Measurements from ENCODE around the gene IGDCC3.

Gene IGDCC3

DNA sequence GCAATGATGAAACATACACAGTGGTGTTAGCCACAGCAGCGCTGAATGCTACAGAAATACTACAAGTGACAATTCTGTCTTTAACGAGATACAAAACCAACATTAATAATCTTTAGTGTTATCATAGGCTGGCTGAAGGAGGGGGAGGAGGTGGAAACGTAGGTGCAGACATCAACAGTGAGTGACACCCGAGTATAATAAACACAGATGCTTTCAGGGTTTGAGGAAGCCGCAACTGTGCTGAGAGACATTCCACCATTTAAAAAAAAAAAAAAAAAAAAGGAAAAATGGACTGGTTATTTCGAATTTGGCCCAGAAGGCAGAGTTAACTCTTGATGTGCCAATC lies 4.3 kb upstream of the IGDCC3 start:
- H3K4me2 ChIP-seq (ENCODE audit: insufficient read depth, low read length), result no peak overlapping the region
- peaks cover 15% of the 10 kb centered on the region for H3K4me1 ChIP-seq (ENCODE audit: insufficient read depth, low read length)
- TF ChIP-seq, protein P1, sequence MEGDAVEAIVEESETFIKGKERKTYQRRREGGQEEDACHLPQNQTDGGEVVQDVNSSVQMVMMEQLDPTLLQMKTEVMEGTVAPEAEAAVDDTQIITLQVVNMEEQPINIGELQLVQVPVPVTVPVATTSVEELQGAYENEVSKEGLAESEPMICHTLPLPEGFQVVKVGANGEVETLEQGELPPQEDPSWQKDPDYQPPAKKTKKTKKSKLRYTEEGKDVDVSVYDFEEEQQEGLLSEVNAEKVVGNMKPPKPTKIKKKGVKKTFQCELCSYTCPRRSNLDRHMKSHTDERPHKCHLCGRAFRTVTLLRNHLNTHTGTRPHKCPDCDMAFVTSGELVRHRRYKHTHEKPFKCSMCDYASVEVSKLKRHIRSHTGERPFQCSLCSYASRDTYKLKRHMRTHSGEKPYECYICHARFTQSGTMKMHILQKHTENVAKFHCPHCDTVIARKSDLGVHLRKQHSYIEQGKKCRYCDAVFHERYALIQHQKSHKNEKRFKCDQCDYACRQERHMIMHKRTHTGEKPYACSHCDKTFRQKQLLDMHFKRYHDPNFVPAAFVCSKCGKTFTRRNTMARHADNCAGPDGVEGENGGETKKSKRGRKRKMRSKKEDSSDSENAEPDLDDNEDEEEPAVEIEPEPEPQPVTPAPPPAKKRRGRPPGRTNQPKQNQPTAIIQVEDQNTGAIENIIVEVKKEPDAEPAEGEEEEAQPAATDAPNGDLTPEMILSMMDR (IDR thresholded peaks at IDR 0.05; ENCODE audit: borderline replicate concordance, extremely low read depth, low read length, poor library complexity, severe bottlenecking), result no peak
- TF ChIP-seq EZH2 (IDR thresholded peaks at IDR 0.05; ENCODE audit: borderline replicate concordance, low read depth, low read length, severe bottlenecking), result no peak
- DNase-seq (no peak), ATAC-seq (ENCODE audit: insufficient read depth, low read depth) (no peak)
- H3K27me3 ChIP-seq (ENCODE audit: insufficient read depth, low read length, poor library complexity), result peaks cover 4% of the 10 kb centered on the region
- no peaks in the 10 kb centered on the region for H3K9me3 ChIP-seq (ENCODE audit: insufficient read depth, low read length, severe bottlenecking)
- no peaks in the 10 kb centered on the region for H3K79me2 ChIP-seq (ENCODE audit: insufficient read depth, low read length)
- no peak overlapping the region for H3K9ac ChIP-seq (ENCODE audit: low read depth, low read length)
- H3K27ac ChIP-seq (ENCODE audit: low read length), result no peak overlapping the region
- no peaks in the 10 kb centered on the region for H3K36me3 ChIP-seq (ENCODE audit: insufficient read depth, low read length)
- H3K4me3 ChIP-seq (ENCODE audit: low read depth in 1 of 2, low read length in 2 of 2), result no peak overlapping the region
- no peak overlapping the region for H2AFZ ChIP-seq (ENCODE audit: low read depth, low read length)
- no peaks in the 10 kb centered on the region for H4K20me1 ChIP-seq (ENCODE audit: insufficient read depth, low read length)

DNA sequence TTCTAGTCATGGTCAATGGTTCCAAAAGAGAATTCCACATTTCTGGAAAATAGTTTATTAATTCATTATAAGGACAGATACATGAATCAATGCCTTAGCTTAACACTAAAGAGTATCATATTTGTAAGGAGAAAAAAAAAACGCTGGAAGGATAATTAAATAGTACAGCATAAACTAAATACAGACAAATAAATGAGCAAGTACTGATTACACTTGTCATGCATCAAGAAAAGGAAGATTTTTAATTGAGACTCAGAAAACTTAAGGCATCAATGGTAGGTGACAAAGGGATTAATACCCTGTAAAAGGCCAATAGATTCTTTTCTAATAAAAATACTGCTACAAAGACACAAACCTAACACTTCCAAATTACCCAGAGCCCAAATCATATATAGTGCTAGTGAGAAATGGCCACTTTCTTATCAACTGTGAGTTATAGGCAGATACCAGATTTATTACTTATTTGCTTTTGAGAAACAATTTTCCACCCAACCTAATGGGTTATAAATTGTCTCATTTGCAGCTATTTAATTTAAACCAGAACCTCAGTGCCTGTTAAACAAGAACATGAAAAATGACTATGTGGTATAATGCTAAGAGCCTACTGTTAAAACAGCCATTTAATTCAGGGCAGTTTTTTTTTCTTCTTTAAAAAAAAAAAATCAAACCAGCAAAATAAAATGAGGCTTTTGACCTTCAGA lies 3.8 kb upstream of the IGDCC3 start:
- DNase-seq (no peak), ATAC-seq (ENCODE audit: insufficient read depth, low read depth) (no peak)
- Histone ChIP-seq H3K27me3 (ENCODE audit: insufficient read depth, low read length, poor library complexity) (peaks cover 4% of the 10 kb centered on the region), H3K9ac (ENCODE audit: low read depth, low read length) (no peak overlapping the region), H3K4me3 (ENCODE audit: low read depth in 1 of 2, low read length in 2 of 2) (no peak overlapping the region), H2AFZ (ENCODE audit: low read depth, low read length) (no peak overlapping the region), H3K27ac (ENCODE audit: low read length) (no peak overlapping the region), H3K4me1 (ENCODE audit: insufficient read depth, low read length) (peaks cover 15% of the 10 kb centered on the region), H3K36me3 (ENCODE audit: insufficient read depth, low read length) (no peaks in the 10 kb centered on the region), H4K20me1 (ENCODE audit: insufficient read depth, low read length) (no peaks in the 10 kb centered on the region), H3K4me2 (ENCODE audit: insufficient read depth, low read length) (no peak overlapping the region), H3K79me2 (ENCODE audit: insufficient read depth, low read length) (no peaks in the 10 kb centered on the region), H3K9me3 (ENCODE audit: insufficient read depth, low read length, severe bottlenecking) (no peaks in the 10 kb centered on the region)
- no peak for TF ChIP-seq EZH2 (IDR thresholded peaks at IDR 0.05; ENCODE audit: borderline replicate concordance, low read depth, low read length, severe bottlenecking)
- TF ChIP-seq, protein P1 (IDR thresholded peaks at IDR 0.05; ENCODE audit: borderline replicate concordance, extremely low read depth, low read length, poor library complexity, severe bottlenecking), result no peak

DNA sequence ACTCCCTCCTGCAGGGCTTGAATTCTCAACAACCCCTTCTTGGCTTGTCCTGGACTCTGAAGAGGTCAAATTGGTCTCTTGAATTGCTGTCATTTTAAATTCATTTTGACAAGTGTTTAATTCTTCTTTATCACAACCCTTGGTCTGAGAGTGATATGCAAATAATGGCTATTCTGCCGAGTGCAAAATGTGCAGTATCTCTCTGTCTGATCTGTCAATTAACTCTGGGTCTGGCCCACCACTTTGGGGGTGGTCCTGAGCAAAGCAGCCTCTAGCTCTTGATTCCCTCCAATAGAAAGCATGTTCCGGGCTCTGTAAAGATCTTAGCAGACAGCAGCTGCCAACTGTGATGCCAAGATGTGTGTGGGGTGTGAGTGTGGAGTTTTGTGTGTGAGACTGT lies 2.2 kb upstream of the IGDCC3 start:
- H3K27me3 ChIP-seq (ENCODE audit: insufficient read depth, low read length, poor library complexity), result peaks cover 7% of the 10 kb centered on the region
- DNase-seq, result no peak

More for the DNA sequence above, 2.2 kb upstream of the IGDCC3 start:
- TF ChIP-seq EZH2 (IDR thresholded peaks at IDR 0.05; ENCODE audit: borderline replicate concordance, low read depth, low read length, severe bottlenecking), result no peak
- TF ChIP-seq, protein P1 (IDR thresholded peaks at IDR 0.05; ENCODE audit: borderline replicate concordance, extremely low read depth, low read length, poor library complexity, severe bottlenecking), result no peak
- H4K20me1 ChIP-seq (ENCODE audit: insufficient read depth, low read length), result no peaks in the 10 kb centered on the region
- no peaks in the 10 kb centered on the region for H3K36me3 ChIP-seq (ENCODE audit: insufficient read depth, low read length)
- H3K9me3 ChIP-seq (ENCODE audit: insufficient read depth, low read length, severe bottlenecking), result no peaks in the 10 kb centered on the region
- H3K4me2 ChIP-seq (ENCODE audit: insufficient read depth, low read length), result no peak overlapping the region
- peaks cover 6% of the 10 kb centered on the region for H3K4me1 ChIP-seq (ENCODE audit: insufficient read depth, low read length)
- H3K4me3 ChIP-seq (ENCODE audit: low read depth in 1 of 2, low read length in 2 of 2), result no peak overlapping the region
- no peak for ATAC-seq (ENCODE audit: insufficient read depth, low read depth)
- no peak overlapping the region for H3K9ac ChIP-seq (ENCODE audit: low read depth, low read length)
- H2AFZ ChIP-seq (ENCODE audit: low read depth, low read length), result no peak overlapping the region
- H3K79me2 ChIP-seq (ENCODE audit: insufficient read depth, low read length), result no peaks in the 10 kb centered on the region
- no peak overlapping the region for H3K27ac ChIP-seq (ENCODE audit: low read length)
